Measurements from ENCODE around the gene CEBPA.

- TF ChIP-seq, protein P1, sequence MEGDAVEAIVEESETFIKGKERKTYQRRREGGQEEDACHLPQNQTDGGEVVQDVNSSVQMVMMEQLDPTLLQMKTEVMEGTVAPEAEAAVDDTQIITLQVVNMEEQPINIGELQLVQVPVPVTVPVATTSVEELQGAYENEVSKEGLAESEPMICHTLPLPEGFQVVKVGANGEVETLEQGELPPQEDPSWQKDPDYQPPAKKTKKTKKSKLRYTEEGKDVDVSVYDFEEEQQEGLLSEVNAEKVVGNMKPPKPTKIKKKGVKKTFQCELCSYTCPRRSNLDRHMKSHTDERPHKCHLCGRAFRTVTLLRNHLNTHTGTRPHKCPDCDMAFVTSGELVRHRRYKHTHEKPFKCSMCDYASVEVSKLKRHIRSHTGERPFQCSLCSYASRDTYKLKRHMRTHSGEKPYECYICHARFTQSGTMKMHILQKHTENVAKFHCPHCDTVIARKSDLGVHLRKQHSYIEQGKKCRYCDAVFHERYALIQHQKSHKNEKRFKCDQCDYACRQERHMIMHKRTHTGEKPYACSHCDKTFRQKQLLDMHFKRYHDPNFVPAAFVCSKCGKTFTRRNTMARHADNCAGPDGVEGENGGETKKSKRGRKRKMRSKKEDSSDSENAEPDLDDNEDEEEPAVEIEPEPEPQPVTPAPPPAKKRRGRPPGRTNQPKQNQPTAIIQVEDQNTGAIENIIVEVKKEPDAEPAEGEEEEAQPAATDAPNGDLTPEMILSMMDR (IDR thresholded peaks at IDR 0.05), result no peak
- TF ChIP-seq POLR2AphosphoS5 (IDR thresholded peaks at IDR 0.05) (no peak), POLR2A (IDR thresholded peaks at IDR 0.05) (no peak)
Observed at GRCh38 chr19:33268162-33268991, 34.0 kb downstream of the CEBPA start.

Measured in prostate gland (tissue), 2 donors.